NOMO-1 treated with dmso at 0.1 percent for 144 hours (cell line): ENCODE data around the gene COL5A1.
"Not testable (repeated sequence)": the region's sequence is repeated elsewhere in the genome, so short reads cannot be mapped to it uniquely, and the experiment has no call there.

Source experiments
- DNase-seq: peaks from one replicate; lab custom pipeline; 2025; ENCODE audit not compliant: unreplicated experiment; lab: John Stamatoyannopoulos, UW

Gene COL5A1

GRCh38 chr9:134690301-134690751 lies 48.7 kb downstream of the COL5A1 start:
- no peak for DNase-seq

GRCh38 chr9:134690946-134691694 lies 49.5 kb downstream of the COL5A1 start:
- no peak for DNase-seq

- no peak for DNase-seq
Measured at GRCh38 chr9:134691695-134692572, 50.3 kb downstream of the COL5A1 start.

- no peak for DNase-seq
Measured at GRCh38 chr9:134692573-134692860, 50.9 kb downstream of the COL5A1 start.

GRCh38 chr9:134693011-134693410 lies 51.4 kb downstream of the COL5A1 start:
- DNase-seq, result no peak

GRCh38 chr9:134693641-134694367 lies 52.2 kb downstream of the COL5A1 start:
- no peak for DNase-seq

GRCh38 chr9:134694368-134694665 lies 52.7 kb downstream of the COL5A1 start:
- DNase-seq, result no peak

GRCh38 chr9:134694714-134695113 lies 53.1 kb downstream of the COL5A1 start:
- DNase-seq, result no peak

- DNase-seq, result no peak
Measured at GRCh38 chr9:134695144-134695543, 53.5 kb downstream of the COL5A1 start.

- DNase-seq, result no peak
Measured at GRCh38 chr9:134696433-134696832, 54.8 kb downstream of the COL5A1 start.

GRCh38 chr9:134698111-134698510 lies 56.5 kb downstream of the COL5A1 start:
- DNase-seq, result no peak

- DNase-seq, result peak; percentile 12
Measured at GRCh38 chr9:134698587-134699342, 57.2 kb downstream of the COL5A1 start.

- DNase-seq, result no peak
Measured at GRCh38 chr9:134699343-134699740, 57.7 kb downstream of the COL5A1 start.

GRCh38 chr9:134700636-134701350 lies 59.2 kb downstream of the COL5A1 start:
- no peak for DNase-seq

GRCh38 chr9:134701581-134702259 lies 60.1 kb downstream of the COL5A1 start:
- no peak for DNase-seq

GRCh38 chr9:134702291-134702690 lies 60.7 kb downstream of the COL5A1 start:
- no peak for DNase-seq

GRCh38 chr9:134703730-134704114 lies 62.1 kb downstream of the COL5A1 start:
- not testable (repeated sequence) for DNase-seq

GRCh38 chr9:134704498-134704897 lies 62.9 kb downstream of the COL5A1 start:
- no peak for DNase-seq

GRCh38 chr9:134705786-134706185 lies 64.2 kb downstream of the COL5A1 start:
- DNase-seq, result no peak

- DNase-seq, result no peak
Measured at GRCh38 chr9:134706522-134706921, 64.9 kb downstream of the COL5A1 start.
